Smooth muscle cell (in vitro differentiated cells): ENCODE results near the gene ERBB3. TPM values are rescaled to one million over a fixed set of nuclear protein-coding genes. Genes with fewer than 3 reads are reported as not detected.

Experiments
- DNase-seq: peaks from one replicate; lab custom pipeline; 2025; ENCODE audit not compliant: unreplicated experiment; lab: John Stamatoyannopoulos, UW
- H2AFZ ChIP-seq: fragments of 200-600 bp; sonication (generic); 2 replicates; pipeline ENCODE4 v1.6.0; 2016; ENCODE audit warnings: antibody characterized with exemption, low read depth, mild to moderate bottlenecking
- H3F3A ChIP-seq: fragments of 200-600 bp; sonication (generic); 2 replicates; pipeline ENCODE4 v1.6.0; 2017; ENCODE audit warnings: antibody characterized with exemption, low read depth
- H3K27ac ChIP-seq: fragments of 200-600 bp; sonication (generic); 2 replicates; pipeline ENCODE4 v1.5.1; 2016; ENCODE audit warnings: low read depth, mild to moderate bottlenecking
- H3K27me3 ChIP-seq: fragments of 200-600 bp; sonication (generic); 2 replicates; pipeline ENCODE4 v1.6.1; 2016; ENCODE audit warnings: low read depth, mild to moderate bottlenecking
- H3K36me3 ChIP-seq: fragments of 200-600 bp; sonication (generic); 2 replicates; pipeline ENCODE4 v1.5.1; 2016; ENCODE audit warnings: low read depth
- H3K4me1 ChIP-seq: fragments of 200-600 bp; sonication (generic); 2 replicates; pipeline ENCODE4 v1.5.1; 2016; ENCODE audit warnings: low read depth
- H3K4me2 ChIP-seq: fragments of 200-600 bp; sonication (generic); 2 replicates; pipeline ENCODE4 v1.6.0; 2016; ENCODE audit warnings: mild to moderate bottlenecking
- H3K4me3 ChIP-seq: fragments of 200-600 bp; sonication (generic); 2 replicates; pipeline ENCODE4 v1.5.1; 2016; ENCODE audit warnings: mild to moderate bottlenecking
- H3K79me2 ChIP-seq: fragments of 200-600 bp; sonication (generic); 2 replicates; pipeline ENCODE4 v1.6.0; 2016; ENCODE audit warnings: low read depth, mild to moderate bottlenecking
- H3K9ac ChIP-seq: fragments of 200-600 bp; sonication (generic); 2 replicates; pipeline ENCODE4 v1.6.0; 2016; ENCODE audit warnings: low read depth
- H3K9me3 ChIP-seq: fragments of 200-600 bp; sonication (generic); replicated peaks from 2 replicates; pipeline ENCODE4 v1.5.1; 2016; ENCODE audit warnings: low read depth
- H4K20me1 ChIP-seq: fragments of 200-600 bp; sonication (generic); 2 replicates; pipeline ENCODE4 v1.6.0; 2016; ENCODE audit warnings: low read depth
- WGBS: methylation state at CpG from one replicate; pipeline ENCODE4 v1.1.7; 2016; ENCODE audit warnings: low lambda C conversion rate; 5-methylcytosine and 5-hydroxymethylcytosine counted together
- polyA plus RNA-seq: library from polyadenylated mRNA; unstranded; fragments of >200 nt; fragmentation: Nextera tagmentation; extraction: Ambion mirVana; gene quantifications from 2 replicates; pipeline ENCODE4 v1.2.1, GENCODE V29; 2016
- total RNA-seq: library from RNA; depleted of rRNA; stranded (reverse); fragments of >200 nt; gene quantifications from 2 replicates; pipeline ENCODE4 v1.2.3, GENCODE V29; 2014
- TF ChIP-seq, protein P1 (sequence below): fragments of 200-600 bp; sonication (generic); IDR thresholded peaks from 2 replicates; pipeline ENCODE4 v1.5.1; 2017; ENCODE audit warnings: borderline replicate concordance, mild to moderate bottlenecking, antibody characterized with exemption; ENCODE audit not compliant: insufficient read depth, poor library complexity, severe bottlenecking

Gene ERBB3
- total and polyA plus RNA-seq, 2 experiments from 2014 or later, result 1.2 to 9.2 TPM

DNA sequence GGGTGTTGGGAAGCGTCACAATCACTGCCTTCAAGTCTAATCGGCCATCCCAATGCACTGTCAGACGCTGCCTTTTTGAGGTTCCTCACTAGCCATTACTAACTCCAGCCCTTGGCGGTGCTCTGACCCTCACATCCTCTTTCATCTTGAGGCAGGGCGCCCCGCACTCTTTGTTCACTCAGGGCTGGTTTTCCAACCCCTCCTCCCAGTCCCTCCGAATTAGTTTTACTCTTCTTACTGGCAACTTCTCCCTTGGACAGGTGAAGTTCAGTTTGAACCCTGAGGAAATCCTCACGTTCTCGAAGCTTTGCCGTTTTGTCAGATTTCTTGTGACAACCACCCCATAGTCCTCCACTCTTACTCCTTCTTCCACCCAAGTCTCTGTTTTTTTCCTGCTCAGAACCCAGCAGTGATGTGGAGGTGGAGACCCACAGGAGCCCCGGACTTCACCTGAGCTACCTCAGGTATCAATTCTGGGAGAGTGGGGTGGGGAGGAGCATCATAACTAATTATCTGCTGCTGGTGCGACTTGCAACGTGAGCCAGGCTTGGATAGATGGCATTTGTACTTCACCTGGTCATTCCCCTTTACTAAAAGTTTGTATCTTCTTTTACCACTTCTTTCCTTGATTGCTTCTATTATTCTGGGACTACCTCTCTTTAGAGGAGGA is 38.9 kb downstream of the ERBB3 start:
- peak overlapping the region; percentile 79 for H3K9ac ChIP-seq
- no peaks in the 10 kb centered on the region for H3K27me3 ChIP-seq
- WGBS, result 19% methylated on average over 13 of the region's 13 CpGs
- H3K4me2 ChIP-seq, result peak overlapping the region; percentile 96
- H3K9me3 ChIP-seq, result no peaks in the 10 kb centered on the region
- DNase-seq, result no peak
- peaks cover 12% of the 10 kb centered on the region for H3F3A ChIP-seq
- H4K20me1 ChIP-seq, result peaks cover 10% of the 10 kb centered on the region
- peaks cover 12% of the 10 kb centered on the region for H3K4me1 ChIP-seq
- no peaks in the 10 kb centered on the region for H3K36me3 ChIP-seq
- H3K79me2 ChIP-seq, result peaks cover 8% of the 10 kb centered on the region
- peak overlapping the region; percentile 74 for H3K4me3 ChIP-seq
- peak overlapping the region; percentile 95 for H3K27ac ChIP-seq
- TF ChIP-seq, protein P1, sequence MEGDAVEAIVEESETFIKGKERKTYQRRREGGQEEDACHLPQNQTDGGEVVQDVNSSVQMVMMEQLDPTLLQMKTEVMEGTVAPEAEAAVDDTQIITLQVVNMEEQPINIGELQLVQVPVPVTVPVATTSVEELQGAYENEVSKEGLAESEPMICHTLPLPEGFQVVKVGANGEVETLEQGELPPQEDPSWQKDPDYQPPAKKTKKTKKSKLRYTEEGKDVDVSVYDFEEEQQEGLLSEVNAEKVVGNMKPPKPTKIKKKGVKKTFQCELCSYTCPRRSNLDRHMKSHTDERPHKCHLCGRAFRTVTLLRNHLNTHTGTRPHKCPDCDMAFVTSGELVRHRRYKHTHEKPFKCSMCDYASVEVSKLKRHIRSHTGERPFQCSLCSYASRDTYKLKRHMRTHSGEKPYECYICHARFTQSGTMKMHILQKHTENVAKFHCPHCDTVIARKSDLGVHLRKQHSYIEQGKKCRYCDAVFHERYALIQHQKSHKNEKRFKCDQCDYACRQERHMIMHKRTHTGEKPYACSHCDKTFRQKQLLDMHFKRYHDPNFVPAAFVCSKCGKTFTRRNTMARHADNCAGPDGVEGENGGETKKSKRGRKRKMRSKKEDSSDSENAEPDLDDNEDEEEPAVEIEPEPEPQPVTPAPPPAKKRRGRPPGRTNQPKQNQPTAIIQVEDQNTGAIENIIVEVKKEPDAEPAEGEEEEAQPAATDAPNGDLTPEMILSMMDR, result no peak
- H2AFZ ChIP-seq, result peak overlapping the region; percentile 11

DNA sequence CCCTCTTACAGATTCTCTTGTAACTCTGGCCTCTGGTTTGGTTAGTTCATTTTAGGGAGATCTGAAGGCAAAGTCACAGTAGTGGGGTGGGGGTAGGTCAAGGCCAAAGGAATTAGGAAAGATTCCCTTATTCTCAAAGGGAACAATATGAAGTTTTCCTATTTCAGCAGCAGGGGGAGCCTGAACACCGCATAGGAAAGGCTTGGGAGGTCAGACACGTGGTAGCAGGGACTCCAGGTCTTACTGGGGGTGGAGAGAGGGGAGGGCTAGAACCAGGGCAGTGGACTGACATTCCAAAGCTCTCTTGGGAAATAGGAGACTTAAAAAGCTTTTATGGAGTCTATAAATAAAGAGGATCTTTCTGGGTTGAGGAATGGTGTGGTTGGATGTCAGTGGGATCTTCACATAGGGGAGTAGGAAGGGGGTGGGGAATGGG is 39.4 kb downstream of the ERBB3 start:
- H3K9me3 ChIP-seq, result no peaks in the 10 kb centered on the region
- H2AFZ ChIP-seq, result no peak overlapping the region
- H3K36me3 ChIP-seq, result no peaks in the 10 kb centered on the region
- peak overlapping the region; percentile 74 for H3K4me3 ChIP-seq
- peaks cover 7% of the 10 kb centered on the region for H3F3A ChIP-seq
- H3K9ac ChIP-seq, result no peak overlapping the region
- peak overlapping the region; percentile 95 for H3K27ac ChIP-seq
- WGBS, result 0% methylated on average over 2 of the region's 2 CpGs
- H3K4me2 ChIP-seq, result peak overlapping the region; percentile 96
- no peaks in the 10 kb centered on the region for H3K27me3 ChIP-seq
- peak; percentile 14 for DNase-seq
- TF ChIP-seq, protein P1, result peak; percentile 69
- H4K20me1 ChIP-seq, result peaks cover 10% of the 10 kb centered on the region
- H3K4me1 ChIP-seq, result peaks cover 12% of the 10 kb centered on the region
- H3K79me2 ChIP-seq, result peaks cover 8% of the 10 kb centered on the region

DNA sequence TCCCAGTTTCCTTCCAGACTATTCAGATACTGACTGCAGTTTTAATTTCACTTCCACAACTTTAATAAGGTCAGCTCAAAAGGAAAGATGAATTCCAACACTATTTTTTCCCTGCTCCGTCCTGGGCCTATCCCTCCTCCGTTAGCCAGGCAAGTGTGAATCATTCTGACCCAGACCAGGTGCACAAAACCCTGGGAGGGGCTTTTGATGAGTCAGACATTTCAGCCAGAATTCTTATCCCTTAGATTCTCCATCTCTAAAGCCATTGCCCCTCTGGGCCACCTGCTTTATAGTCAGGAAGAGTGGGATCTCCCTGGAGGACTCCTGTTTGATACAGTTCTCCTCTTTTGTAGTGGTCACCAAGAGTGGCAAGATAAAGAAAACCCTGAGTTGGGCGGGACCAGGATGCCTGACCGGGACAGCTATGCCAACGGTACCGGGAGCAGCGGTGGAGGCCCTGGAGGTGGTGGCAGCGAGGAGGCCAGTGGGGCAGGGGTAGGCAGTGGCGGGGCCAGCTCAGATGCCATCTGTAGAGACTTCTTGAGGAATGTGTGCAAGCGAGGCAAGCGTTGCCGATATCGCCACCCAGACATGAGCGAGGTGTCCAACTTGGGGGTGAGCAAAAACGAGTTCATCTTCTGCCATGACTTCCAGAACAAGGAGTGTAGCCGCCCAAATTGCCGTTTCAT is 40.3 kb downstream of the ERBB3 start:
- peaks cover 8% of the 10 kb centered on the region for H3K79me2 ChIP-seq
- 92% methylated on average over 17 of the region's 17 CpGs for WGBS
- peaks cover 12% of the 10 kb centered on the region for H3K4me1 ChIP-seq
- H3K27me3 ChIP-seq, result no peaks in the 10 kb centered on the region
- no peak overlapping the region for H2AFZ ChIP-seq
- DNase-seq, result no peak
- H3F3A ChIP-seq, result peaks cover 5% of the 10 kb centered on the region
- H3K9ac ChIP-seq, result no peak overlapping the region
- peaks cover 10% of the 10 kb centered on the region for H4K20me1 ChIP-seq
- TF ChIP-seq, protein P1, result no peak
- H3K9me3 ChIP-seq, result no peaks in the 10 kb centered on the region
- peak overlapping the region; percentile 16 for H3K4me2 ChIP-seq
- no peak overlapping the region for H3K4me3 ChIP-seq
- no peaks in the 10 kb centered on the region for H3K36me3 ChIP-seq
- peak overlapping the region; percentile 95 for H3K27ac ChIP-seq
